Measurements from ENCODE around the gene TSPAN32.

Gene TSPAN32

GRCh38 chr11:2306877-2307500, 5.2 kb downstream of the TSPAN32 start:
- WGBS, 2 experiments (ENCODE audit: insufficient coverage in 2 of 2), result 81 to 86% methylated on average over 13 to 14 of the region's 14 CpGs
- Histone ChIP-seq H3K27ac (ENCODE audit: low read depth, low read length, severe bottlenecking) (no peak overlapping the region), H3K36me3 (ENCODE audit: control insufficient read depth, insufficient read depth, low read length) (no peaks in the 10 kb centered on the region), H3K4me3 (ENCODE audit: extremely low read depth, insufficient read depth, low read length, poor library complexity, severe bottlenecking) (no peak overlapping the region), H3K4me1 (ENCODE audit: control insufficient read depth, insufficient read depth, low read length, poor library complexity, severe bottlenecking) (peaks cover 9% of the 10 kb centered on the region), H3K9me3 (ENCODE audit: control insufficient read depth, low read length) (no peaks in the 10 kb centered on the region)

GRCh38 chr11:2307501-2308331, 5.9 kb downstream of the TSPAN32 start:
- Histone ChIP-seq H3K27ac (ENCODE audit: low read depth, low read length, severe bottlenecking) (no peak overlapping the region), H3K4me1 (ENCODE audit: control insufficient read depth, insufficient read depth, low read length, poor library complexity, severe bottlenecking) (peaks cover 13% of the 10 kb centered on the region), H3K4me3 (ENCODE audit: extremely low read depth, insufficient read depth, low read length, poor library complexity, severe bottlenecking) (no peak overlapping the region), H3K9me3 (ENCODE audit: control insufficient read depth, low read length) (no peaks in the 10 kb centered on the region), H3K36me3 (ENCODE audit: control insufficient read depth, insufficient read depth, low read length) (no peaks in the 10 kb centered on the region)
- WGBS, 2 experiments (ENCODE audit: insufficient coverage in 2 of 2), result 86 to 89% methylated on average over 19 of the region's 23 CpGs

- 50 to 67% methylated on average over 2 to 3 of the region's 7 CpGs for WGBS, 2 experiments (ENCODE audit: insufficient coverage in 2 of 2)
- H3K4me1 ChIP-seq (ENCODE audit: control insufficient read depth, insufficient read depth, low read length, poor library complexity, severe bottlenecking), result peaks cover 16% of the 10 kb centered on the region
- H3K36me3 ChIP-seq (ENCODE audit: control insufficient read depth, insufficient read depth, low read length), result no peaks in the 10 kb centered on the region
- H3K4me3 ChIP-seq (ENCODE audit: extremely low read depth, insufficient read depth, low read length, poor library complexity, severe bottlenecking), result no peak overlapping the region
- H3K9me3 ChIP-seq (ENCODE audit: control insufficient read depth, low read length), result no peaks in the 10 kb centered on the region
- H3K27ac ChIP-seq (ENCODE audit: low read depth, low read length, severe bottlenecking), result no peak overlapping the region
These were observed 6.9 kb downstream of the TSPAN32 start for GRCh38 chr11:2308713-2309112.

GRCh38 chr11:2309251-2310072, 7.6 kb downstream of the TSPAN32 start:
- H3K36me3 ChIP-seq (ENCODE audit: control insufficient read depth, insufficient read depth, low read length), result no peaks in the 10 kb centered on the region
- 76 to 83% methylated on average over 13 to 18 of the region's 19 CpGs for WGBS, 2 experiments (ENCODE audit: insufficient coverage in 2 of 2)
- no peak overlapping the region for H3K4me3 ChIP-seq (ENCODE audit: extremely low read depth, insufficient read depth, low read length, poor library complexity, severe bottlenecking)
- peaks cover 13% of the 10 kb centered on the region for H3K4me1 ChIP-seq (ENCODE audit: control insufficient read depth, insufficient read depth, low read length, poor library complexity, severe bottlenecking)
- H3K9me3 ChIP-seq (ENCODE audit: control insufficient read depth, low read length), result no peaks in the 10 kb centered on the region
- no peak overlapping the region for H3K27ac ChIP-seq (ENCODE audit: low read depth, low read length, severe bottlenecking)

- Histone ChIP-seq H3K36me3 (ENCODE audit: control insufficient read depth, insufficient read depth, low read length) (no peaks in the 10 kb centered on the region), H3K4me3 (ENCODE audit: extremely low read depth, insufficient read depth, low read length, poor library complexity, severe bottlenecking) (no peak overlapping the region), H3K9me3 (ENCODE audit: control insufficient read depth, low read length) (no peaks in the 10 kb centered on the region), H3K4me1 (ENCODE audit: control insufficient read depth, insufficient read depth, low read length, poor library complexity, severe bottlenecking) (peaks cover 13% of the 10 kb centered on the region), H3K27ac (ENCODE audit: low read depth, low read length, severe bottlenecking) (no peak overlapping the region)
- 88 to 94% methylated on average over 12 to 13 of the region's 16 CpGs for WGBS, 2 experiments (ENCODE audit: insufficient coverage in 2 of 2)
These were observed 8.4 kb downstream of the TSPAN32 start for GRCh38 chr11:2310073-2310785.

GRCh38 chr11:2310786-2311352, 9.1 kb downstream of the TSPAN32 start:
- Histone ChIP-seq H3K27ac (ENCODE audit: low read depth, low read length, severe bottlenecking) (no peak overlapping the region), H3K4me1 (ENCODE audit: control insufficient read depth, insufficient read depth, low read length, poor library complexity, severe bottlenecking) (peaks cover 13% of the 10 kb centered on the region), H3K9me3 (ENCODE audit: control insufficient read depth, low read length) (no peaks in the 10 kb centered on the region), H3K4me3 (ENCODE audit: extremely low read depth, insufficient read depth, low read length, poor library complexity, severe bottlenecking) (no peak overlapping the region), H3K36me3 (ENCODE audit: control insufficient read depth, insufficient read depth, low read length) (no peaks in the 10 kb centered on the region)
- 75 to 79% methylated on average over 8 to 11 of the region's 16 CpGs for WGBS, 2 experiments (ENCODE audit: insufficient coverage in 2 of 2)

GRCh38 chr11:2311353-2312133, 9.7 kb downstream of the TSPAN32 start:
- H3K4me1 ChIP-seq (ENCODE audit: control insufficient read depth, insufficient read depth, low read length, poor library complexity, severe bottlenecking), result peaks cover 7% of the 10 kb centered on the region
- H3K4me3 ChIP-seq (ENCODE audit: extremely low read depth, insufficient read depth, low read length, poor library complexity, severe bottlenecking), result no peak overlapping the region
- no peaks in the 10 kb centered on the region for H3K36me3 ChIP-seq (ENCODE audit: control insufficient read depth, insufficient read depth, low read length)
- H3K9me3 ChIP-seq (ENCODE audit: control insufficient read depth, low read length), result no peaks in the 10 kb centered on the region
- H3K27ac ChIP-seq (ENCODE audit: low read depth, low read length, severe bottlenecking), result no peak overlapping the region
- 87 to 89% methylated on average over 19 to 21 of the region's 21 CpGs for WGBS, 2 experiments (ENCODE audit: insufficient coverage in 2 of 2)

GRCh38 chr11:2312232-2313042, 10.6 kb downstream of the TSPAN32 start:
- no peak overlapping the region for H3K4me3 ChIP-seq (ENCODE audit: extremely low read depth, insufficient read depth, low read length, poor library complexity, severe bottlenecking)
- no peak overlapping the region for H3K27ac ChIP-seq (ENCODE audit: low read depth, low read length, severe bottlenecking)
- peaks cover 7% of the 10 kb centered on the region for H3K4me1 ChIP-seq (ENCODE audit: control insufficient read depth, insufficient read depth, low read length, poor library complexity, severe bottlenecking)
- WGBS, 2 experiments (ENCODE audit: insufficient coverage in 2 of 2), result 87 to 91% methylated on average over 17 of the region's 22 CpGs
- no peaks in the 10 kb centered on the region for H3K9me3 ChIP-seq (ENCODE audit: control insufficient read depth, low read length)
- no peaks in the 10 kb centered on the region for H3K36me3 ChIP-seq (ENCODE audit: control insufficient read depth, insufficient read depth, low read length)
